Measurements from ENCODE around the gene GNB1L. TPM values are rescaled to one million over a fixed set of nuclear protein-coding genes. Genes with fewer than 3 reads are reported as not detected.

The GNB1L gene
- total and polyA plus RNA-seq, 2 of the 13 experiments (the other 11 are each of a cell fraction or from before 2014, with no cell fraction given) = 2.5 to 7.4 TPM

DNA sequence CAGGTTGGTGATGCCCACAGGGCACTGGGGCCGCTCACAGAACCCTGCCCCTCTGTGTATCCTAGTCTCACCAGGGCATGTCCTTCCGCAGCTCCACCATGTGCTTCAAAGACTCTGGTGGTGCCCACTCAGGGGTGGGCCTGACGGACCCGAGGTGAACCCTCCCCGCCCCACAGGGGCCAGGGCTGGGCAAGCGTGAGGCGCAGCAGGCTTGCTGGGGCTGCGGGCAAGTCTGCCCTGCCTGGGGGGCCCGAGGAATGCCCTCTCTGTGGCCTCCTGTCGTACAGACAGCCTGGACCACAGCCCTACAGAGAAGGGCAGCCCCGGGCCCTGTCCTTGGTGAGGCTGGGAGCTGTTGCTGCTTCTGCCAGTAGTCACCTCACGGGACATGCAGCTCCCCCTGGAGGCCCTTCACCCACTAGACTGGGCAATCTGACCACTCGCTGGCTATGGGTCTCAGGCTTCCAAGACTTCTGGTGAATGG, 53.9 kb downstream of the GNB1L start:
- FAIRE-seq = no peak
- H3K4me1 ChIP-seq (ENCODE audit: insufficient read depth, low read length) = no peaks in the 10 kb centered on the region
- BruUV-seq (replicated peaks) = no TSS peak
- in situ Hi-C loops (cut with HindIII; ENCODE audit: extremely low pct_ligation_motif_present, low pct_unique_long_range_greater_than_20kb) (no loop called here), intact Hi-C loops (cut with micrococcal nuclease; ENCODE audit: unreplicated experiment) (loop anchor here (2.0 kb wide), 1 partner anchor 70 kb away; no protein-coding TSS in a partner anchor)
- no peak for TF ChIP-seq ZNF337 (CRISPR knock-in tag; IDR thresholded peaks at IDR 0.05; ENCODE audit: borderline replicate concordance, low read depth)
- peak; percentile 39 for TF ChIP-seq XRCC5 (optimal IDR thresholded peaks at IDR 0.05; ENCODE audit: low read length)
- peak; percentile 64 for TF ChIP-seq RAD21 (CRISPR knock-in tag; IDR thresholded peaks at IDR 0.05)
- TF ChIP-seq STAG1 (CRISPR knock-in tag; IDR thresholded peaks at IDR 0.05) = peak; percentile 54
- no peak for TF ChIP-seq DMAP1 (CRISPR knock-in tag; IDR thresholded peaks at IDR 0.05)
- no peak for TF ChIP-seq ATAD3A (CRISPR knock-in tag; IDR thresholded peaks at IDR 0.05)
- TF ChIP-seq, protein P1, sequence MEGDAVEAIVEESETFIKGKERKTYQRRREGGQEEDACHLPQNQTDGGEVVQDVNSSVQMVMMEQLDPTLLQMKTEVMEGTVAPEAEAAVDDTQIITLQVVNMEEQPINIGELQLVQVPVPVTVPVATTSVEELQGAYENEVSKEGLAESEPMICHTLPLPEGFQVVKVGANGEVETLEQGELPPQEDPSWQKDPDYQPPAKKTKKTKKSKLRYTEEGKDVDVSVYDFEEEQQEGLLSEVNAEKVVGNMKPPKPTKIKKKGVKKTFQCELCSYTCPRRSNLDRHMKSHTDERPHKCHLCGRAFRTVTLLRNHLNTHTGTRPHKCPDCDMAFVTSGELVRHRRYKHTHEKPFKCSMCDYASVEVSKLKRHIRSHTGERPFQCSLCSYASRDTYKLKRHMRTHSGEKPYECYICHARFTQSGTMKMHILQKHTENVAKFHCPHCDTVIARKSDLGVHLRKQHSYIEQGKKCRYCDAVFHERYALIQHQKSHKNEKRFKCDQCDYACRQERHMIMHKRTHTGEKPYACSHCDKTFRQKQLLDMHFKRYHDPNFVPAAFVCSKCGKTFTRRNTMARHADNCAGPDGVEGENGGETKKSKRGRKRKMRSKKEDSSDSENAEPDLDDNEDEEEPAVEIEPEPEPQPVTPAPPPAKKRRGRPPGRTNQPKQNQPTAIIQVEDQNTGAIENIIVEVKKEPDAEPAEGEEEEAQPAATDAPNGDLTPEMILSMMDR (CRISPR knock-in tag; IDR thresholded peaks at IDR 0.05) = peak; percentile 62
- TF ChIP-seq HNRNPL (IDR thresholded peaks at IDR 0.05; ENCODE audit: low read depth, low read length) = peak; percentile 9; the same call in 1 of the 2 replicates
- TF ChIP-seq GTF2F1 (IDR thresholded peaks at IDR 0.05; ENCODE audit: low read length) = no peak
- TF ChIP-seq SAP130 (CRISPR knock-in tag; IDR thresholded peaks at IDR 0.05; ENCODE audit: low read depth) = 0 out of 2 replicates have a peak, but pooled peaks have one; percentile 18
- peak; percentile 46; the same call in 1 of the 2 replicates for TF ChIP-seq SMC3 (IDR thresholded peaks at IDR 0.05; ENCODE audit: low read length)
- TF ChIP-seq, protein P2, sequence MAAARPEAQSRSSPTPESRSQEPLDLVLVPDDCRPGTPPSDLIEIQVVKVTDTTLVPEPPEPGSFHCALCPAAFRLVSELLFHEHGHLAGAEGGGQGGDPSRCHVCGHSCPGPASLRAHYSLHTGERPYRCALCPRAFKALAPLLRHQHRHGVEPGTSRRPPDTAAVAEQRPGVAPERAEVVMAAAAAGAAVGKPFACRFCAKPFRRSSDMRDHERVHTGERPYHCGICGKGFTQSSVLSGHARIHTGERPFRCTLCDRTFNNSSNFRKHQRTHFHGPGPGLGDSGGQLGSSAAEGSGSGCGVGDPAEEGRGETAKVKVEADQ (CRISPR knock-in tag; IDR thresholded peaks at IDR 0.05; ENCODE audit: borderline replicate concordance) = no peak
- DNase-seq (ENCODE audit: low spot score) = peak; percentile 34
- no peak overlapping the region for H2AFZ ChIP-seq (ENCODE audit: low read length)
- ChIA-PET POLR2A (no interaction called here), CTCF (ENCODE audit: low intra/inter-chr PET ratio, low total read pairs) (interaction anchor here (1.7 to 2.1 kb wide), 2 partner anchors 70 to 110 kb away, joined by 7 to 12 read pairs; no protein-coding TSS in a partner anchor)
- no peaks in the 10 kb centered on the region for H3K36me3 ChIP-seq (replicated peaks in 1 of 2; ENCODE audit: control insufficient read depth in 1 of 2, insufficient read depth in 2 of 2, low read length in 2 of 2)
- peak; percentile 83 for ATAC-seq
- H3K27ac ChIP-seq (ENCODE audit: extremely low read length, insufficient read depth, low read length) = no peak overlapping the region
- H3K27me3 ChIP-seq (ENCODE audit: control insufficient read depth in 1 of 2, insufficient read depth in 2 of 2, low read length in 2 of 2) = no peaks in the 10 kb centered on the region
- no peak overlapping the region for H3K4me3 ChIP-seq (replicated peaks in 1 of 3; ENCODE audit: insufficient read depth in 1 of 3, low read depth in 2 of 3, low read length in 3 of 3)
- WGBS (ENCODE audit: low lambda C conversion rate) = 60% methylated on average over 1 of the region's 13 CpGs
- H3K4me2 ChIP-seq (ENCODE audit: low read depth, low read length) = no peak overlapping the region
- no peaks in the 10 kb centered on the region for H3K9me3 ChIP-seq (ENCODE audit: low read length)
- H4K20me1 ChIP-seq (ENCODE audit: insufficient read depth, low read length) = no peaks in the 10 kb centered on the region
- H3K9ac ChIP-seq (ENCODE audit: insufficient read depth, low read depth, low read length) = no peak overlapping the region
- no peaks in the 10 kb centered on the region for H3K79me2 ChIP-seq (ENCODE audit: insufficient read depth, low read length)

Measured in HepG2 (cell line).